Gastroesophageal sphincter (tissue), 4 donors: ENCODE data around the gene CYBA. TPM values are rescaled to one million over a fixed set of nuclear protein-coding genes. Genes with fewer than 3 reads are reported as not detected.

Source experiments
- ATAC-seq: fragments of 150-250 bp; one replicate; pipeline ENCODE4 v1.9.1; 2016; ENCODE audit warnings: mild to moderate bottlenecking, moderate library complexity
- H3K27ac ChIP-seq, 4 donors: fragments of 200-600 bp; sonication (generic) in 3 of 4; 1 replicate in 3 of 4; 2 replicates in 1 of 4; pipeline ENCODE4 v1.5.1; 2016 to 2019
- H3K27me3 ChIP-seq: fragments of 200-600 bp; sonication (generic); one replicate; pipeline ENCODE4 v1.5.1; 2019
- H3K36me3 ChIP-seq, 2 donors: fragments of 200-600 bp; sonication (generic); one replicate each; pipeline ENCODE4 v1.5.1; 2019; ENCODE audit warnings: control low read depth in 1 of 2
- H3K4me1 ChIP-seq, 3 donors: fragments of 200-600 bp; sonication (generic); 1 replicate in 2 of 3; 2 replicates in 1 of 3; pipeline ENCODE4 v1.5.1; 2016 to 2019; ENCODE audit warnings: control low read depth in 2 of 3
- H3K4me3 ChIP-seq, 2 donors: fragments of 200-600 bp; sonication (generic); one replicate each; pipeline ENCODE4 v1.5.1; 2019; ENCODE audit warnings: mild to moderate bottlenecking in 1 of 2, moderate library complexity in 1 of 2
- H3K9me3 ChIP-seq, 3 donors: fragments of 200-600 bp; sonication (generic); one replicate each; pipeline ENCODE4 v1.5.1; 2017 to 2019; ENCODE audit warnings: control low read depth in 2 of 3
- CTCF ChIP-seq, 4 experiments: fragments of 200-600 bp in 2 of 4; fragments of 450-650 bp in 2 of 4; sonication (generic) in 1 of 4; IDR thresholded peaks; one replicate each; pipeline ENCODE4 v1.5.1; 2017 to 2019; ENCODE audit warnings: antibody characterized with exemption in 4 of 4, mild to moderate bottlenecking in 2 of 4, moderate library complexity in 2 of 4
- EP300 ChIP-seq: sonication (generic); formaldehyde crosslinking; IDR thresholded peaks from one replicate; pipeline ENCODE4 v1.6.1; 2017; ENCODE audit warnings: antibody characterized with exemption, mild to moderate bottlenecking
- POLR2A ChIP-seq, 2 donors: fragments of 450-650 bp; IDR thresholded peaks; one replicate each; pipeline ENCODE4 v1.6.1; 2017; ENCODE audit warnings: antibody characterized with exemption in 2 of 2, mild to moderate bottlenecking in 2 of 2, moderate library complexity in 1 of 2
- POLR2AphosphoS5 ChIP-seq: sonication (generic); formaldehyde crosslinking; IDR thresholded peaks from one replicate; pipeline ENCODE4 v1.6.1; 2017; ENCODE audit warnings: antibody characterized with exemption
- WGBS, 2 donors: methylation state at CpG; one replicate each; pipeline ENCODE4 v1.1.5; 2018; ENCODE audit warnings: low coverage in 1 of 2; 5-methylcytosine and 5-hydroxymethylcytosine counted together
- total RNA-seq, 4 donors: library from RNA; depleted of rRNA; stranded (reverse); fragments of >200 nt; gene quantifications; one replicate each; pipeline ENCODE4 v1.1.0, GENCODE V29; 2016

CYBA gene
- total RNA-seq, 4 donors from 2014 or later = 19.9 to 135 (median 79.1) TPM

GRCh38 chr16:88617268-88618031, 33.4 kb downstream of the CYBA start:
- Histone ChIP-seq H3K27ac (no peak overlapping the region), H3K4me1 (peaks cover 0 to 6% (median 0%) of the 10 kb centered on the region in 3 donors), H3K4me3 (no peak overlapping the region), H3K9me3 (no peaks in the 10 kb centered on the region), H3K36me3 (peaks cover 0 to 92% of the 10 kb centered on the region in 2 donors), H3K27me3 (no peaks in the 10 kb centered on the region)
- ATAC-seq = no peak
- TF ChIP-seq CTCF (IDR thresholded peaks at IDR 0.05) (no peak), POLR2AphosphoS5 (no peak), POLR2A (IDR thresholded peaks at IDR 0.05) (no peak), EP300 (no peak)
- 83% methylated on average over 18 of the region's 20 CpGs; no CpG with 5 or more reads in 1 of the 2 donors for WGBS, 2 donors

GRCh38 chr16:88616736-88617135, 34.1 kb downstream of the CYBA start:
- Histone ChIP-seq H3K36me3 (peaks cover 0 to 92% of the 10 kb centered on the region in 2 donors), H3K9me3 (no peaks in the 10 kb centered on the region)
- WGBS, 2 donors = 80% methylated on average over 1 of the region's 12 CpGs; no CpG with 5 or more reads in 1 of the 2 donors

GRCh38 chr16:88616320-88616719, 34.5 kb downstream of the CYBA start:
- Histone ChIP-seq H3K4me3 (no peak overlapping the region), H3K36me3 (peaks cover 0 to 92% of the 10 kb centered on the region in 2 donors), H3K9me3 (no peaks in the 10 kb centered on the region), H3K27ac (no peak overlapping the region), H3K27me3 (no peaks in the 10 kb centered on the region), H3K4me1 (peaks cover 0 to 6% (median 0%) of the 10 kb centered on the region in 3 donors)
- 80 to 100% methylated on average over 2 to 4 of the region's 13 CpGs for WGBS, 2 donors
- ATAC-seq = no peak
- TF ChIP-seq POLR2AphosphoS5 (no peak), CTCF (IDR thresholded peaks at IDR 0.05) (no peak), POLR2A (IDR thresholded peaks at IDR 0.05) (no peak), EP300 (no peak)

More at GRCh38 chr16:88616736-88617135, 34.1 kb downstream of the CYBA start:
- Histone ChIP-seq H3K4me3 (no peak overlapping the region), H3K4me1 (peaks cover 0 to 6% (median 0%) of the 10 kb centered on the region in 3 donors), H3K27ac (no peak overlapping the region), H3K27me3 (no peaks in the 10 kb centered on the region)
- no peak for ATAC-seq
- TF ChIP-seq CTCF (IDR thresholded peaks at IDR 0.05) (no peak), POLR2AphosphoS5 (no peak), POLR2A (IDR thresholded peaks at IDR 0.05) (no peak), EP300 (no peak)

- Histone ChIP-seq H3K36me3 (peaks cover 0 to 98% of the 10 kb centered on the region in 2 donors), H3K27me3 (no peaks in the 10 kb centered on the region)
- TF ChIP-seq POLR2AphosphoS5 (no peak), EP300 (no peak), POLR2A (IDR thresholded peaks at IDR 0.05) (no peak), CTCF (IDR thresholded peaks at IDR 0.05) (no peak)
These were observed 35.9 kb downstream of the CYBA start for GRCh38 chr16:88614818-88615580.

More at GRCh38 chr16:88614818-88615580, 35.9 kb downstream of the CYBA start:
- no peak for ATAC-seq
- Histone ChIP-seq H3K9me3 (no peaks in the 10 kb centered on the region), H3K4me1 (peaks cover 0 to 6% (median 0%) of the 10 kb centered on the region in 3 donors), H3K27ac (no peak overlapping the region), H3K4me3 (no peak overlapping the region)
- 77 to 90% methylated on average over 13 to 15 of the region's 19 CpGs for WGBS, 2 donors
